Chondrocyte (in vitro differentiated cells): Measurements from ENCODE around the gene SFT2D2. TPM values are rescaled to one million over a fixed set of nuclear protein-coding genes. Genes with fewer than 3 reads are reported as not detected.

ENCODE experiments used
- DNase-seq: peaks from one replicate; pipeline ENCODE4 v3.0.0; 2021; ENCODE audit warnings: mixed read lengths, low spot score
- H3K27ac Mint-ChIP-seq: one replicate; pipeline ENCODE4 v1.8.0; 2021; ENCODE audit warnings: mild to moderate bottlenecking, moderate library complexity, mixed read lengths; ENCODE audit not compliant: unreplicated experiment
- H3K27me3 Mint-ChIP-seq: 2 replicates; pipeline ENCODE4 v1.8.0; 2021; ENCODE audit warnings: low read depth, mixed read lengths
- H3K36me3 Mint-ChIP-seq: 2 replicates; pipeline ENCODE4 v1.8.0; 2021; ENCODE audit warnings: low read depth, mixed read lengths
- H3K4me1 Mint-ChIP-seq: 2 replicates; pipeline ENCODE4 v1.8.0; 2021; ENCODE audit warnings: low read depth, mild to moderate bottlenecking, mixed read lengths
- H3K4me3 Mint-ChIP-seq: one replicate; pipeline ENCODE4 v1.8.0; 2021; ENCODE audit warnings: mild to moderate bottlenecking, moderate library complexity, mixed read lengths; ENCODE audit not compliant: unreplicated experiment
- H3K9me3 Mint-ChIP-seq: 2 replicates; pipeline ENCODE4 v1.8.0; 2021; ENCODE audit warnings: low read depth, mixed read lengths
- total RNA-seq: library from RNA; stranded (reverse); gene quantifications from 3 replicates; pipeline ENCODE4 v1.2.1, GENCODE V29; 2021
- TF ChIP-seq, protein P1 (sequence below): fragments of 200-600 bp; sonication (generic); IDR thresholded peaks from 2 replicates; pipeline ENCODE4 v1.5.0; 2021; ENCODE audit warnings: antibody characterized with exemption, mild to moderate bottlenecking, moderate library complexity

Gene SFT2D2
- total RNA-seq, 1 donor from 2014 or later: 70.8 TPM

DNA sequence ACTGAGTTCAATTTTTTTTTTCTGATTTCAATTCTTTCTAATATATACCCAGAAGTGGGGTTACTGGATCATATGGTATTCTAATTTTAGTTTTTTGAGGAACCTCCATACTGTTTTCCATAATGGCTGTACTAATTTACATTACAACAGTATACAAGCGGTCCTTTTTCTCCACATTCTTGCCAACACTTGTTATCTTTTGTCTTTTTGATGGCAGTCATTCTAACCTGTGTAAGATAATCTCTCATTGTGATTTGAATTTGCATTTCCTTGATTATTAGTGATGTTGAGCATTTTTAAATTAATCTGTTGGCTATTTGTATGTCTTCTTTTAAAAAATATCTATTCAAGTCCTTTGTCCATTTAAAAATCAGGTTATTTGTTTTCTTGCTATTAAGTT, 33.8 kb downstream of the SFT2D2 start:
- Mint-ChIP-seq H3K36me3 (peaks cover 22% of the 10 kb centered on the region), H3K27me3 (no peaks in the 10 kb centered on the region), H3K9me3 (peaks cover 18% of the 10 kb centered on the region), H3K27ac (no peak overlapping the region), H3K4me1 (peaks cover 30% of the 10 kb centered on the region), H3K4me3 (no peak overlapping the region)
- TF ChIP-seq, protein P1, sequence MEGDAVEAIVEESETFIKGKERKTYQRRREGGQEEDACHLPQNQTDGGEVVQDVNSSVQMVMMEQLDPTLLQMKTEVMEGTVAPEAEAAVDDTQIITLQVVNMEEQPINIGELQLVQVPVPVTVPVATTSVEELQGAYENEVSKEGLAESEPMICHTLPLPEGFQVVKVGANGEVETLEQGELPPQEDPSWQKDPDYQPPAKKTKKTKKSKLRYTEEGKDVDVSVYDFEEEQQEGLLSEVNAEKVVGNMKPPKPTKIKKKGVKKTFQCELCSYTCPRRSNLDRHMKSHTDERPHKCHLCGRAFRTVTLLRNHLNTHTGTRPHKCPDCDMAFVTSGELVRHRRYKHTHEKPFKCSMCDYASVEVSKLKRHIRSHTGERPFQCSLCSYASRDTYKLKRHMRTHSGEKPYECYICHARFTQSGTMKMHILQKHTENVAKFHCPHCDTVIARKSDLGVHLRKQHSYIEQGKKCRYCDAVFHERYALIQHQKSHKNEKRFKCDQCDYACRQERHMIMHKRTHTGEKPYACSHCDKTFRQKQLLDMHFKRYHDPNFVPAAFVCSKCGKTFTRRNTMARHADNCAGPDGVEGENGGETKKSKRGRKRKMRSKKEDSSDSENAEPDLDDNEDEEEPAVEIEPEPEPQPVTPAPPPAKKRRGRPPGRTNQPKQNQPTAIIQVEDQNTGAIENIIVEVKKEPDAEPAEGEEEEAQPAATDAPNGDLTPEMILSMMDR: no peak
- no peak for DNase-seq

DNA sequence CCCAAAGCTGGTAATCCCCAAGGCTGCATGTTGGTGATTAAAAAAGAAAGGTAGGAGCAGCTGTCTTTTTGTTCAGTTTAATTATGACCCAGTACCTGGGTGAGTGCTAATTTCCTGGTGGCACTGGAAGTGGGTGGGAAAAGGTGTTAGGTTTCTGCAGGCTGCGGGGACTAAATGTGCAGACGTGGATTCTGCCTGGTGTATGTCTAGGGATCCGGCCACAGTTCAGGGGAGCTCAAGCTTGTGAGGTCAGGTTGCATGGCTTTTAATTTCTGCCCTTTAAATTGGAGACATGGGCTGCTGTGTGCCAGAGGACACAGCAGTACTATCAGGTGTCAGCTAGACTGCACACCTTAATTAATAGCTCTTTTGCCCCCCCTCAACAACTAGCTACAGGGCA, 34.6 kb downstream of the SFT2D2 start:
- TF ChIP-seq, protein P1: no peak
- Mint-ChIP-seq H3K4me1 (peaks cover 30% of the 10 kb centered on the region), H3K27me3 (no peaks in the 10 kb centered on the region), H3K4me3 (no peak overlapping the region), H3K36me3 (peaks cover 20% of the 10 kb centered on the region), H3K9me3 (peaks cover 18% of the 10 kb centered on the region), H3K27ac (peak overlapping the region; percentile 30)
- no peak for DNase-seq

DNA sequence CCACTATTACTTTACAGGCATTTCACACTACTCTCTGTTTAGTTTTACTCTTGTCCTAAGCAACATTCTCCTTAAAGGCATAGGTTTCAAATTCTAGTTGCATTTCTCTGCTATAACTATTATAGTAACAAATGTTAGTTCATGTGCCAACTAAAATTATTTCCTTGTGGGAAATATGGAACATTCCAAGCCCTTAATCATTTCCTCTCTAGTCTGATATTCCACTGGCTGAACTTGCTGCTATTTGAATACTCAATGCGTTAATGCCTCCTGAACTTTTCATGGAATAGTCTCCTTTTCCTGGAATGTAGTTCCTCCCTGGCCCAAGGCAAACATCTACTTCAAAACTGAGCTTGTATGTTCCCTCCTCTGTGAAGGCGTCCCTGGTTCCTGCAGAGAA, 35.6 kb downstream of the SFT2D2 start:
- TF ChIP-seq, protein P1: no peak
- peak overlapping the region; percentile 26 for H3K4me3 Mint-ChIP-seq
- no peaks in the 10 kb centered on the region for H3K27me3 Mint-ChIP-seq
- peaks cover 14% of the 10 kb centered on the region for H3K36me3 Mint-ChIP-seq
- H3K27ac Mint-ChIP-seq: peak overlapping the region; percentile 62
- peaks cover 30% of the 10 kb centered on the region for H3K4me1 Mint-ChIP-seq
- peaks cover 12% of the 10 kb centered on the region for H3K9me3 Mint-ChIP-seq
- DNase-seq: no peak

DNA sequence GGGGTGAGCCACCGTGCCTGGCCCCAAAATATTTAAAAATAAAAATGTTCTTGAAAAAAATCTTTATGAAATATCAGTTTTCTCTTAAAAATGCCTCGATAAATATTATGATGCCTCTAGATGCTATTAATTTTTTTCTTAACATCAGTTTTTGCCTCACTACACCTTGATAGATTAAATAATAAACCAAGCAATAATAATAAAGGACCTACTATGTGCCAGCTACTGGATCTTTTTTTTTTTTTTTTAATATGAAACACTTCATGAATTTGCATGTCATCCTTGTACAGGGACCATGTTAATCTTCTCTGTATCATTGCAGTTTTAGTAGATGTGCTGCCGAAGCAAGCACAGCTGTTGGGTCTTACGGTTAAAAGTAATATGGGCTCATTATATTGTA, 37.3 kb downstream of the SFT2D2 start:
- H3K4me1 Mint-ChIP-seq: peaks cover 30% of the 10 kb centered on the region
- H3K27me3 Mint-ChIP-seq: no peaks in the 10 kb centered on the region
- H3K4me3 Mint-ChIP-seq: no peak overlapping the region
- no peak overlapping the region for H3K27ac Mint-ChIP-seq
- no peak for DNase-seq
- TF ChIP-seq, protein P1: no peak
- no peaks in the 10 kb centered on the region for H3K9me3 Mint-ChIP-seq
- H3K36me3 Mint-ChIP-seq: peaks cover 1% of the 10 kb centered on the region

DNA sequence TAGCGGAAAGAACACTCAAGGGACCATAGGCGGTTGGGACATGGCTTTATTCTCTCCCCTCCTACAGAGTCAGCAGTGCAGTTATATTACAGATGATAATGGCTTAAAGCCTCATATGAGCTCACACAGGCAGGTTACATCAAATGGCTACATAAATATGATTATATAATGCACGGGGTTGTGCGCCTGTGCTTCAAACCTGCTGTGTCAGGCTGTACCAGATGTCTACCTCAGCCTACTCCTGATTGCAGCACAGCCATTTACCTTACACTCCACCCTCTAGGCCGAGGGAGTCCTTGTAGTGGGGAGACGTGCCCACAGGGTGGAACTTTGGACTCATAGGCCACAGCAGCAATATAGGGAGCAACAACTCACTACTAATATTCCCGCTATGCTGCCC, 38.5 kb downstream of the SFT2D2 start:
- Mint-ChIP-seq H3K4me3 (no peak overlapping the region), H3K4me1 (peaks cover 30% of the 10 kb centered on the region), H3K36me3 (no peaks in the 10 kb centered on the region), H3K9me3 (no peaks in the 10 kb centered on the region), H3K27me3 (no peaks in the 10 kb centered on the region), H3K27ac (no peak overlapping the region)
- DNase-seq: no peak
- TF ChIP-seq, protein P1: no peak
